Calu3 (cell line): Measurements from ENCODE around the gene GPR183. TPM values are rescaled to one million over a fixed set of nuclear protein-coding genes. Genes with fewer than 3 reads are reported as not detected.

ENCODE experiments used
- BruUV-seq: library from RNA; stranded (reverse); fragments of 400-500 nt; replicated peaks from 2 replicates; lab custom pipeline; 2021; lab: Mats Ljungman, UMichigan
- CTCF ChIA-PET: fragments of 300-600 bp; sonication (Branson Sonifier 250); formaldehyde crosslinking; loops from one replicate; lab custom pipeline; 2022; ENCODE audit warnings: antibody characterized with exemption; lab: Charles Lee
- DNase-seq: peaks from one replicate; pipeline ENCODE4 v3.0.0; 2022
- H3K27ac Mint-ChIP-seq: one replicate; pipeline ENCODE4 v1.8.0; 2022; ENCODE audit warnings: mixed read lengths; ENCODE audit not compliant: unreplicated experiment
- H3K27me3 Mint-ChIP-seq: one replicate; pipeline ENCODE4 v1.8.0; 2022; ENCODE audit warnings: mixed read lengths; ENCODE audit not compliant: unreplicated experiment
- H3K36me3 Mint-ChIP-seq: one replicate; pipeline ENCODE4 v1.8.0; 2022; ENCODE audit warnings: mild to moderate bottlenecking, moderate library complexity, mixed read lengths; ENCODE audit not compliant: insufficient read depth, unreplicated experiment
- H3K4me1 Mint-ChIP-seq: one replicate; pipeline ENCODE4 v1.8.0; 2022; ENCODE audit warnings: mild to moderate bottlenecking, low read depth, mixed read lengths; ENCODE audit not compliant: unreplicated experiment
- H3K4me3 Mint-ChIP-seq: one replicate; pipeline ENCODE4 v1.8.0; 2022; ENCODE audit warnings: mild to moderate bottlenecking, low read depth, moderate library complexity, mixed read lengths; ENCODE audit not compliant: unreplicated experiment
- H3K9me3 Mint-ChIP-seq: one replicate; pipeline ENCODE4 v1.8.0; 2022; ENCODE audit warnings: low read depth, mixed read lengths; ENCODE audit not compliant: unreplicated experiment
- CTCF ChIP-seq: fragments of 200-600 bp; IDR thresholded peaks from one replicate; pipeline ENCODE4 v1.8.0; 2022; ENCODE audit warnings: antibody characterized with exemption; ENCODE audit not compliant: unreplicated experiment
- intact Hi-C: fragments of 100-400 bp; cut with micrococcal nuclease; formaldehyde crosslinking; loops from one replicate; pipeline ENCODE4 v1.10.0; 2022; ENCODE audit not compliant: unreplicated experiment
- total RNA-seq: library from RNA; stranded (reverse); gene quantifications from 2 replicates; pipeline ENCODE4 v1.2.3, GENCODE V29; 2022

The GPR183 gene
- total RNA-seq, 1 experiment from 2014 or later = not detected

- intact Hi-C loops = no loop called here
- Mint-ChIP-seq H3K4me3 (no peak within 1 kb of the TSS), H3K9me3 (no peaks in the 10 kb centered on the region), H3K27ac (no peak within 1 kb of the TSS), H3K36me3 (peaks cover 5% of the 10 kb centered on the region), H3K27me3 (no peaks in the 10 kb centered on the region), H3K4me1 (no peaks in the 10 kb centered on the region)
- CTCF ChIA-PET = no interaction called here
- no peak for TF ChIP-seq CTCF
- DNase-seq = no peak
- BruUV-seq = no TSS peak
Observed at GRCh38 chr13:99258210-99258860, 48.9 kb downstream of the GPR183 start, which contains the start of gene GPR18. TSS of gene GPR18 (minus strand) at chr13:99258379. CDS start at chr13:99255872, 2,507 bp downstream.

DNA sequence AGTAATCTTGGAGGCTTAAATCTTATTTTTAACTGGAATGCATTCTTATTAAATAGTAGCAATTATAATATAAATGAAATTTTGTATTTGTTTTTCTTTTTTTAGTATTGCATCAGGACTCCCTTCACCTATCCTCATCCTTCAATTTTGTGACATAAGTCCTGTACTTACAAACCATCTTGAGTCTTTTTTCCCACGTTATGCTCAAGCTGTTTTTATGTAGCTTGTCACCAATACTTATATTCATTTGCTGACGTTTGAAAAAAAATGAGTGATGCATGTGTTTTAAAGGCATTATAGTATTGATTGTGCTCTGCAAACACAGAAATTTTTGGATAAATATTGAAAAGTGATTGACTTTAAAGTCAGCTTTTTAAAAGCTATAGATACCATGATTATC is 49.9 kb downstream of the GPR183 start:
- CTCF ChIA-PET = no interaction called here
- BruUV-seq = no TSS peak
- Mint-ChIP-seq H3K4me3 (no peak overlapping the region), H3K27me3 (no peaks in the 10 kb centered on the region), H3K9me3 (no peaks in the 10 kb centered on the region), H3K27ac (no peak overlapping the region), H3K36me3 (peaks cover under 1% of the 10 kb centered on the region), H3K4me1 (no peaks in the 10 kb centered on the region)
- no peak for TF ChIP-seq CTCF
- intact Hi-C loops = no loop called here
- DNase-seq = no peak

- H3K36me3 Mint-ChIP-seq = no peaks in the 10 kb centered on the region
Observed at GRCh38 chr13:99256709-99257108, 50.5 kb downstream of the GPR183 start.

GRCh38 chr13:99256283-99256682 is 50.9 kb downstream of the GPR183 start:
- no peak for DNase-seq
- Mint-ChIP-seq H3K4me1 (no peaks in the 10 kb centered on the region), H3K9me3 (no peaks in the 10 kb centered on the region), H3K4me3 (no peak overlapping the region), H3K27ac (no peak overlapping the region), H3K36me3 (no peaks in the 10 kb centered on the region), H3K27me3 (no peaks in the 10 kb centered on the region)
- CTCF ChIA-PET = interaction anchor here (0.7 kb wide), 1 partner anchor 905 kb away, joined by 3 read pairs; no protein-coding TSS in a partner anchor
- BruUV-seq = no TSS peak
- intact Hi-C loops = no loop called here
- no peak for TF ChIP-seq CTCF

More at GRCh38 chr13:99256709-99257108, 50.5 kb downstream of the GPR183 start:
- Mint-ChIP-seq H3K4me1 (no peaks in the 10 kb centered on the region), H3K4me3 (no peak overlapping the region), H3K9me3 (no peaks in the 10 kb centered on the region), H3K27ac (no peak overlapping the region), H3K27me3 (no peaks in the 10 kb centered on the region)
- CTCF ChIA-PET = interaction anchor here (0.7 kb wide), 1 partner anchor 905 kb away, joined by 3 read pairs; no protein-coding TSS in a partner anchor
- no TSS peak for BruUV-seq
- intact Hi-C loops = no loop called here
- TF ChIP-seq CTCF = no peak
- DNase-seq = no peak
